Immature natural killer cell (primary cell): ENCODE results near the gene VPS50. TPM values are rescaled to one million over a fixed set of nuclear protein-coding genes. Genes with fewer than 3 reads are reported as not detected.

Source experiments
- polyA plus RNA-seq, 3 donors: library from polyadenylated mRNA; unstranded; fragments of 300-500 nt; fragmentation: Illumina TruSeq; gene quantifications; one replicate each; pipeline ENCODE4 v1.2.3, GENCODE V29; 2021

VPS50 gene
- polyA plus RNA-seq, 3 donors from 2014 or later = 5.0 to 17.5 (median 9.0) TPM

Other genes with a start within 250 kb of the VPS50 start
- gene SAMD9, start 114.4 kb upstream of the VPS50 start, polyA plus RNA-seq = 10 to 100 TPM; 15.8 to 43.7 (median 23.3) TPM
- 10 to 100 TPM; 35.9 to 78.2 (median 44.8) TPM for gene SAMD9L, start 84.0 kb upstream of the VPS50 start, polyA plus RNA-seq
- gene HEPACAM2, start 5.9 kb upstream of the VPS50 start, polyA plus RNA-seq = under 1 TPM in 1 of 3 donors, not detected in 2; 0.11 TPM